Measurements from ENCODE around the gene DHFR. TPM values are rescaled to one million over a fixed set of nuclear protein-coding genes. Genes with fewer than 3 reads are reported as not detected.

Gene DHFR
- total and polyA plus RNA-seq, 2 of the 8 experiments (the other 6 are each of a cell fraction or from before 2014, with no cell fraction given): 46.4 to 88.9 TPM

GRCh38 chr5:80668016-80668969 lies 13.5 kb upstream of the DHFR start:
- H3K36me3 ChIP-seq (ENCODE audit: control insufficient read depth in 2 of 4, insufficient read depth in 4 of 4, low read length in 3 of 4): peaks cover 2 to 36% (median 15%) of the 10 kb centered on the region in 4 experiments; a peak in 7 of 8 replicates
- H3K4me2 ChIP-seq (ENCODE audit: insufficient read depth in 1 of 2, low read depth in 2 of 2, low read length in 2 of 2): no peak overlapping the region
- no peak overlapping the region for H2BK5ac ChIP-seq (ENCODE audit: low read depth, low read length)
- no peak overlapping the region for H3K23ac ChIP-seq (ENCODE audit: insufficient read length)
- H3K14ac ChIP-seq (ENCODE audit: insufficient read length): no peak overlapping the region
- no peak overlapping the region for H3K9ac ChIP-seq (replicated peaks in 1 of 4; ENCODE audit: extremely low read depth in 1 of 4, low read depth in 3 of 4, low read length in 3 of 4)
- H3K79me1 ChIP-seq (ENCODE audit: low read depth, low read length): peaks cover 2% of the 10 kb centered on the region; the same call in 1 of the 2 replicates
- no peak overlapping the region for H2BK120ac ChIP-seq (replicated peaks; ENCODE audit: low read depth, low read length)
- CTCF ChIA-PET (ENCODE audit: partially characterized antibody): interaction anchor here (1.2 to 6.1 kb wide), 5 partner anchors 9 to 790 kb away, joined by 3 to 28 read pairs (median 4); partner anchors contain the start of genes DHFR and MSH3
- POLR2A ChIA-PET (ENCODE audit: partially characterized antibody): interaction anchor here (0.6 to 3.0 kb wide), 5 partner anchors 14 to 1547 kb away, joined by 3 to 13 read pairs (median 3); partner anchors contain the start of genes DHFR and MSH3
- H3K4me3 ChIP-seq (ENCODE audit: extremely low read depth in 1 of 4, insufficient read depth in 2 of 4, low read depth in 3 of 4, low read length in 4 of 4): no peak overlapping the region
- H2BK15ac ChIP-seq (ENCODE audit: low read length): no peak overlapping the region
- H4K91ac ChIP-seq (replicated peaks; ENCODE audit: insufficient read length, low read length): no peak overlapping the region
- no peak overlapping the region for H2AK5ac ChIP-seq (ENCODE audit: low read depth, low read length)
- H3K56ac ChIP-seq (replicated peaks; ENCODE audit: insufficient read length, low read depth, low read length): no peak overlapping the region
- H3K27me3 ChIP-seq (replicated peaks in 1 of 4; ENCODE audit: control insufficient read depth in 3 of 4, extremely low read depth in 1 of 4, insufficient read depth in 3 of 4, low read length in 3 of 4): no peaks in the 10 kb centered on the region
- H3K18ac ChIP-seq (ENCODE audit: extremely low read depth, low read length): no peak overlapping the region
- H3K4ac ChIP-seq (replicated peaks; ENCODE audit: insufficient read length, low read depth, low read length): no peak overlapping the region
- DNase-seq (ENCODE audit: low read depth in 1 of 2, low spot score in 2 of 2): no peak
- peaks cover 0 to 5% of the 10 kb centered on the region in 2 experiments; a peak in 1 of 4 replicates for H3K79me2 ChIP-seq (ENCODE audit: control insufficient read depth in 1 of 2, insufficient read depth in 2 of 2, low read length in 2 of 2)
- no peaks in the 10 kb centered on the region for H4K20me1 ChIP-seq (replicated peaks in 1 of 2; ENCODE audit: control insufficient read depth in 1 of 2, insufficient read depth in 2 of 2, low read length in 2 of 2)
- H2BK20ac ChIP-seq (ENCODE audit: low read length): no peak overlapping the region
- no peak for FAIRE-seq
- H3K23me2 ChIP-seq (ENCODE audit: low read depth, low read length): no peaks in the 10 kb centered on the region
- no peak overlapping the region for H4K8ac ChIP-seq (ENCODE audit: extremely low read depth, insufficient read depth, low read length)
- no peak overlapping the region for H2BK12ac ChIP-seq (ENCODE audit: low read depth, low read length)
- H4K5ac ChIP-seq (ENCODE audit: insufficient read length, low read depth, low read length): no peak overlapping the region
- H2AFZ ChIP-seq (ENCODE audit: low read length): no peak overlapping the region
- H3K4me1 ChIP-seq (replicated peaks in 1 of 4; ENCODE audit: control insufficient read depth in 3 of 4, insufficient read depth in 4 of 4, low read length in 3 of 4): no peaks in the 10 kb centered on the region; a peak in 1 of 7 replicates
- H3K9me3 ChIP-seq (ENCODE audit: insufficient read depth in 2 of 2, low read depth in 1 of 2, low read length in 1 of 2): 0 out of 4 replicates have a peak, but pooled peaks cover 0 to under 1% of the 10 kb centered on the region in 2 experiments
- no peak overlapping the region for H3K27ac ChIP-seq (ENCODE audit: low read depth, low read length)
- 95% methylated on average over 16 of the region's 16 CpGs; no CpG with 5 or more reads in 1 of the 2 experiments for WGBS, 2 experiments (ENCODE audit: extremely low coverage in 1 of 2, insufficient coverage in 1 of 2, insufficient read length in 1 of 2, insufficient replicate concordance in 2 of 2, low coverage in 1 of 2, low lambda C conversion rate in 2 of 2, missing lambda C conversion rate in 1 of 2)
- TF ChIP-seq POU5F1 (IDR thresholded peaks at IDR 0.05; ENCODE audit: low read depth, low read length) (no peak), POLR2A (IDR thresholded peaks at IDR 0.05; ENCODE audit: control extremely low read depth in 1 of 2, low read depth in 2 of 2, low read length in 2 of 2) (no peak), HDAC2 (IDR thresholded peaks at IDR 0.05; ENCODE audit: borderline replicate concordance in 1 of 2, low read depth in 2 of 2, low read length in 2 of 2) (no peak)
